ENCODE data around the gene SEPTIN10. TPM values are rescaled to one million over a fixed set of nuclear protein-coding genes. Genes with fewer than 3 reads are reported as not detected.

Gene SEPTIN10
- total and polyA plus RNA-seq, 9 of the 15 experiments (the other 6 are each of a cell fraction or from before 2014, with no cell fraction given) = 0.40 TPM; not detected in 8

DNA sequence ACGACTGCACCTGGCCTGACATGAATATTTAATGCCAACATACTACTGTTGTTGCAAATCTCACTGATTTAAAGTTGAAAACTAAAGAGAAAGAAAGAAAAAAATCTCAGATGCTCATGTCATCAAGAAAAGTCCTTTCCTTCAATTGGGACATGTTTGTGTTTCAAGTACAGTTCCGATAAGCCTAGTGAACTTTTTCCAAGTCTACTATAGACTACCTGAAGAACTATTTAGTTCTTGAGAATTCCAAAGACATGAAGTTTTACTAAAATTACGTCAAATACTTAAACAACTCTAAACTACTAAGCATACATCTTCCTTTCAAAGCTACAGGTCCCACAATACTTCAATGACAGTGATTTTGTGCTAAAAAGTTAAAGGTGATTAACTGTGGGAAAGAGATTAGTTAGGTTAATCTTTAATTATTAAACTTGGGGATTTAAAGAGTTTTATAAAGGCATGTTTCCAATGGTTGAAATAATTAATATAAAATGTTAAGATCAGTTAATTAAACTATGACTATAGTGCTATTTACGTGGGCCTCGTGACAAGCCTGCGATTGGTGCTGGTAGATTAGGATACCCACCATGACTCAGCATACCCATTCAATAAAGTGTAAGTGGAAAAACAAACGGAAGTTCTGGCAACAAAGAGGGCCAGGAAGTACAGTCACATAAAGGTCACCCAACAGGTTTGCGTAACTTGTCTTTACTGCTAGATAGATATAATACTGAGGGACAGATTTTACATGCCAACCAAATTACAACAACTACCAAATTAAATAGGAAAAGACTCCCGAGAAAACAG lies 55.5 kb downstream of the SEPTIN10 start:
- Histone ChIP-seq H3K4me2 (ENCODE audit: insufficient read depth, low read length) (no peak overlapping the region), H3K9ac (ENCODE audit: insufficient read depth in 1 of 2, low read depth in 2 of 2, low read length in 2 of 2) (no peak overlapping the region), H3K27me3 (ENCODE audit: control insufficient read depth in 2 of 2, insufficient read depth in 2 of 2, low read length in 2 of 2) (no peaks in the 10 kb centered on the region; a peak in 1 of 5 replicates), H3K4me1 (replicated peaks in 1 of 2; ENCODE audit: control insufficient read depth in 2 of 2, insufficient read depth in 2 of 2, low read length in 2 of 2) (no peaks in the 10 kb centered on the region), H3K36me3 (ENCODE audit: control insufficient read depth, insufficient read depth, low read length) (no peaks in the 10 kb centered on the region), H3K79me2 (ENCODE audit: control insufficient read depth, insufficient read depth, low read length) (no peaks in the 10 kb centered on the region), H3K9me1 (ENCODE audit: control insufficient read depth, insufficient read depth, low read length) (no peaks in the 10 kb centered on the region), H3K27ac (ENCODE audit: extremely low read depth, low read depth, low read length) (no peak overlapping the region), H3K9me3 (replicated peaks; ENCODE audit: control insufficient read depth, insufficient read depth, low read depth, low read length) (no peaks in the 10 kb centered on the region), H3K4me3 (no peak overlapping the region), H2AFZ (ENCODE audit: low read depth, low read length) (no peak overlapping the region), H4K20me1 (replicated peaks; ENCODE audit: control insufficient read depth, insufficient read depth, low read length) (no peaks in the 10 kb centered on the region)
- no TSS peak for BruUV-seq (replicated peaks)
- 8% methylated on average over 9 of the region's 9 CpGs for WGBS (ENCODE audit: insufficient coverage, low coverage, missing lambda C conversion rate)
- intact Hi-C loops (cut with micrococcal nuclease) (no loop called here), in situ Hi-C loops (cut with MboI) (no loop called here)
- FAIRE-seq (no peak), DNase-seq (ENCODE audit: extremely low read depth in 1 of 4, low spot score in 3 of 4) (peak in 1 of 4 experiments; percentile 4), ATAC-seq (no peak)
- POLR2A ChIA-PET = no interaction called here
- CTCF ChIA-PET (ENCODE audit: low intra/inter-chr PET ratio) = no interaction called here
- TF ChIP-seq ZNF444 (CRISPR knock-in tag; IDR thresholded peaks at IDR 0.05) = no peak
- TF ChIP-seq, protein P1, sequence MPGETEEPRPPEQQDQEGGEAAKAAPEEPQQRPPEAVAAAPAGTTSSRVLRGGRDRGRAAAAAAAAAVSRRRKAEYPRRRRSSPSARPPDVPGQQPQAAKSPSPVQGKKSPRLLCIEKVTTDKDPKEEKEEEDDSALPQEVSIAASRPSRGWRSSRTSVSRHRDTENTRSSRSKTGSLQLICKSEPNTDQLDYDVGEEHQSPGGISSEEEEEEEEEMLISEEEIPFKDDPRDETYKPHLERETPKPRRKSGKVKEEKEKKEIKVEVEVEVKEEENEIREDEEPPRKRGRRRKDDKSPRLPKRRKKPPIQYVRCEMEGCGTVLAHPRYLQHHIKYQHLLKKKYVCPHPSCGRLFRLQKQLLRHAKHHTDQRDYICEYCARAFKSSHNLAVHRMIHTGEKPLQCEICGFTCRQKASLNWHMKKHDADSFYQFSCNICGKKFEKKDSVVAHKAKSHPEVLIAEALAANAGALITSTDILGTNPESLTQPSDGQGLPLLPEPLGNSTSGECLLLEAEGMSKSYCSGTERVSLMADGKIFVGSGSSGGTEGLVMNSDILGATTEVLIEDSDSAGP (CRISPR knock-in tag; IDR thresholded peaks at IDR 0.05) = no peak
- TF ChIP-seq, protein P2, sequence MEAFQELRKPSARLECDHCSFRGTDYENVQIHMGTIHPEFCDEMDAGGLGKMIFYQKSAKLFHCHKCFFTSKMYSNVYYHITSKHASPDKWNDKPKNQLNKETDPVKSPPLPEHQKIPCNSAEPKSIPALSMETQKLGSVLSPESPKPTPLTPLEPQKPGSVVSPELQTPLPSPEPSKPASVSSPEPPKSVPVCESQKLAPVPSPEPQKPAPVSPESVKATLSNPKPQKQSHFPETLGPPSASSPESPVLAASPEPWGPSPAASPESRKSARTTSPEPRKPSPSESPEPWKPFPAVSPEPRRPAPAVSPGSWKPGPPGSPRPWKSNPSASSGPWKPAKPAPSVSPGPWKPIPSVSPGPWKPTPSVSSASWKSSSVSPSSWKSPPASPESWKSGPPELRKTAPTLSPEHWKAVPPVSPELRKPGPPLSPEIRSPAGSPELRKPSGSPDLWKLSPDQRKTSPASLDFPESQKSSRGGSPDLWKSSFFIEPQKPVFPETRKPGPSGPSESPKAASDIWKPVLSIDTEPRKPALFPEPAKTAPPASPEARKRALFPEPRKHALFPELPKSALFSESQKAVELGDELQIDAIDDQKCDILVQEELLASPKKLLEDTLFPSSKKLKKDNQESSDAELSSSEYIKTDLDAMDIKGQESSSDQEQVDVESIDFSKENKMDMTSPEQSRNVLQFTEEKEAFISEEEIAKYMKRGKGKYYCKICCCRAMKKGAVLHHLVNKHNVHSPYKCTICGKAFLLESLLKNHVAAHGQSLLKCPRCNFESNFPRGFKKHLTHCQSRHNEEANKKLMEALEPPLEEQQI (IDR thresholded peaks at IDR 0.05) = no peak
- TF ChIP-seq MCM2 (IDR thresholded peaks at IDR 0.05; ENCODE audit: low read depth) = no peak
- TF ChIP-seq, protein P3, sequence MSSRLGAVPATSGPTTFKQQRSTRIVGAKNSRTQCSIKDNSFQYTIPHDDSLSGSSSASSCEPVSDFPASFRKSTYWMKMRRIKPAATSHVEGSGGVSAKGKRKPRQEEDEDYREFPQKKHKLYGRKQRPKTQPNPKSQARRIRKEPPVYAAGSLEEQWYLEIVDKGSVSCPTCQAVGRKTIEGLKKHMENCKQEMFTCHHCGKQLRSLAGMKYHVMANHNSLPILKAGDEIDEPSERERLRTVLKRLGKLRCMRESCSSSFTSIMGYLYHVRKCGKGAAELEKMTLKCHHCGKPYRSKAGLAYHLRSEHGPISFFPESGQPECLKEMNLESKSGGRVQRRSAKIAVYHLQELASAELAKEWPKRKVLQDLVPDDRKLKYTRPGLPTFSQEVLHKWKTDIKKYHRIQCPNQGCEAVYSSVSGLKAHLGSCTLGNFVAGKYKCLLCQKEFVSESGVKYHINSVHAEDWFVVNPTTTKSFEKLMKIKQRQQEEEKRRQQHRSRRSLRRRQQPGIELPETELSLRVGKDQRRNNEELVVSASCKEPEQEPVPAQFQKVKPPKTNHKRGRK (tag; IDR thresholded peaks at IDR 0.05) = no peak
- TF ChIP-seq ZNF174 (CRISPR knock-in tag; IDR thresholded peaks at IDR 0.05) = no peak
- no peak for TF ChIP-seq RBM34 (IDR thresholded peaks at IDR 0.05; ENCODE audit: borderline replicate concordance, insufficient read depth, low read length)
- no peak for TF ChIP-seq ADNP (tag; IDR thresholded peaks at IDR 0.05)
- no peak for TF ChIP-seq TSC22D4 (tag; IDR thresholded peaks at IDR 0.05)
- TF ChIP-seq MECOM (CRISPR knock-in tag; IDR thresholded peaks at IDR 0.05) = no peak
- no peak for TF ChIP-seq HDAC2 (IDR thresholded peaks at IDR 0.05)
- TF ChIP-seq ZNF133 (CRISPR knock-in tag; IDR thresholded peaks at IDR 0.05) = no peak
- no peak for TF ChIP-seq RBM14 (IDR thresholded peaks at IDR 0.05; ENCODE audit: borderline replicate concordance, insufficient read depth, low read depth, low read length)
- peak; percentile 85; the same call in 1 of the 2 replicates for TF ChIP-seq BACH1 (tag; IDR thresholded peaks at IDR 0.05)
- TF ChIP-seq, protein P4, sequence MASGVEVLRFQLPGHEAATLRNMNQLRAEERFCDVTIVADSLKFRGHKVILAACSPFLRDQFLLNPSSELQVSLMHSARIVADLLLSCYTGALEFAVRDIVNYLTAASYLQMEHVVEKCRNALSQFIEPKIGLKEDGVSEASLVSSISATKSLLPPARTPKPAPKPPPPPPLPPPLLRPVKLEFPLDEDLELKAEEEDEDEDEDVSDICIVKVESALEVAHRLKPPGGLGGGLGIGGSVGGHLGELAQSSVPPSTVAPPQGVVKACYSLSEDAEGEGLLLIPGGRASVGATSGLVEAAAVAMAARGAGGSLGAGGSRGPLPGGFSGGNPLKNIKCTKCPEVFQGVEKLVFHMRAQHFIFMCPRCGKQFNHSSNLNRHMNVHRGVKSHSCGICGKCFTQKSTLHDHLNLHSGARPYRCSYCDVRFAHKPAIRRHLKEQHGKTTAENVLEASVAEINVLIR (CRISPR knock-in tag; IDR thresholded peaks at IDR 0.05) = no peak
- TF ChIP-seq ZNF12 (CRISPR knock-in tag; IDR thresholded peaks at IDR 0.05) = no peak

Measured in K562 (cell line).